Gastroesophageal sphincter (tissue), 4 donors: Measurements from ENCODE around the gene EPHA3. TPM values are rescaled to one million over a fixed set of nuclear protein-coding genes. Genes with fewer than 3 reads are reported as not detected.

Experiments
- ATAC-seq: fragments of 150-250 bp; one replicate; pipeline ENCODE4 v1.9.1; 2016; ENCODE audit warnings: mild to moderate bottlenecking, moderate library complexity
- H3K27ac ChIP-seq, 4 donors: fragments of 200-600 bp; sonication (generic) in 3 of 4; 1 replicate in 3 of 4; 2 replicates in 1 of 4; pipeline ENCODE4 v1.5.1; 2016 to 2019
- H3K27me3 ChIP-seq: fragments of 200-600 bp; sonication (generic); one replicate; pipeline ENCODE4 v1.5.1; 2019
- H3K36me3 ChIP-seq, 2 donors: fragments of 200-600 bp; sonication (generic); one replicate each; pipeline ENCODE4 v1.5.1; 2019; ENCODE audit warnings: control low read depth in 1 of 2
- H3K4me1 ChIP-seq, 3 donors: fragments of 200-600 bp; sonication (generic); 1 replicate in 2 of 3; 2 replicates in 1 of 3; pipeline ENCODE4 v1.5.1; 2016 to 2019; ENCODE audit warnings: control low read depth in 2 of 3
- H3K4me3 ChIP-seq, 2 donors: fragments of 200-600 bp; sonication (generic); one replicate each; pipeline ENCODE4 v1.5.1; 2019; ENCODE audit warnings: mild to moderate bottlenecking in 1 of 2, moderate library complexity in 1 of 2
- H3K9me3 ChIP-seq, 3 donors: fragments of 200-600 bp; sonication (generic); one replicate each; pipeline ENCODE4 v1.5.1; 2017 to 2019; ENCODE audit warnings: control low read depth in 2 of 3
- CTCF ChIP-seq, 4 experiments: fragments of 200-600 bp in 2 of 4; fragments of 450-650 bp in 2 of 4; sonication (generic) in 1 of 4; IDR thresholded peaks; one replicate each; pipeline ENCODE4 v1.5.1; 2017 to 2019; ENCODE audit warnings: antibody characterized with exemption in 4 of 4, mild to moderate bottlenecking in 2 of 4, moderate library complexity in 2 of 4
- EP300 ChIP-seq: sonication (generic); formaldehyde crosslinking; IDR thresholded peaks from one replicate; pipeline ENCODE4 v1.6.1; 2017; ENCODE audit warnings: antibody characterized with exemption, mild to moderate bottlenecking
- POLR2A ChIP-seq, 2 donors: fragments of 450-650 bp; IDR thresholded peaks; one replicate each; pipeline ENCODE4 v1.6.1; 2017; ENCODE audit warnings: antibody characterized with exemption in 2 of 2, mild to moderate bottlenecking in 2 of 2, moderate library complexity in 1 of 2
- POLR2AphosphoS5 ChIP-seq: sonication (generic); formaldehyde crosslinking; IDR thresholded peaks from one replicate; pipeline ENCODE4 v1.6.1; 2017; ENCODE audit warnings: antibody characterized with exemption
- WGBS, 2 donors: methylation state at CpG; one replicate each; pipeline ENCODE4 v1.1.5; 2018; ENCODE audit warnings: low coverage in 1 of 2; 5-methylcytosine and 5-hydroxymethylcytosine counted together
- total RNA-seq, 4 donors: library from RNA; depleted of rRNA; stranded (reverse); fragments of >200 nt; gene quantifications; one replicate each; pipeline ENCODE4 v1.1.0, GENCODE V29; 2016

EPHA3 gene
- total RNA-seq, 4 donors from 2014 or later = 9.3 to 20.4 (median 15.9) TPM

GRCh38 chr3:89067736-89068135, 39.7 kb upstream of the EPHA3 start:
- 62 to 69% methylated on average over 2 of the region's 2 CpGs for WGBS, 2 donors
- ATAC-seq = no peak
- H3K36me3 ChIP-seq = no peaks in the 10 kb centered on the region
- no peaks in the 10 kb centered on the region for H3K4me1 ChIP-seq
- H3K27me3 ChIP-seq = no peaks in the 10 kb centered on the region
- no peaks in the 10 kb centered on the region for H3K9me3 ChIP-seq
- H3K27ac ChIP-seq = no peak overlapping the region
- no peak overlapping the region for H3K4me3 ChIP-seq
- TF ChIP-seq POLR2A (IDR thresholded peaks at IDR 0.05) = no peak
- TF ChIP-seq EP300 = no peak
- TF ChIP-seq POLR2AphosphoS5 = no peak
- no peak for TF ChIP-seq CTCF (IDR thresholded peaks at IDR 0.05)

DNA sequence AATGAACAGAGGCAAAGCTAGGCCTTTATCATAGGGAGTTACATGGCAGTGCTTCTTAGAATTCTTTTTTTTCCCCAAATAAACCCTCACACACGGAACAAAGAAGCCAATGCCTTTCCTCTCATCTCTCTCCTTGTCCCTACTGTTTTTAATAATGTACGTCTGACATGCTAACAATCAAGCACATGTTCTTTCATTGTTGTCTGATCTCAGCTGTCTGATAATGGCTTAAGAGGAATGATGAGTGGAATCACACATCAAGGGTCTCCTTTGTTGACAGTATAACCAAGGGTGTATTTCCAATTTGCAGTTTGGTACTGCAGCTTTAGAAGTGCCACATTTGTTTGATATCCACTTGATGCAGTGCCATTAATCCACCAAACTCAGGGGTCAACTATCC, 34.8 kb upstream of the EPHA3 start:
- TF ChIP-seq EP300 (no peak), POLR2AphosphoS5 (no peak), POLR2A (IDR thresholded peaks at IDR 0.05) (no peak), CTCF (IDR thresholded peaks at IDR 0.05) (no peak)
- Histone ChIP-seq H3K27ac (no peak overlapping the region), H3K4me3 (no peak overlapping the region), H3K27me3 (no peaks in the 10 kb centered on the region), H3K36me3 (no peaks in the 10 kb centered on the region), H3K4me1 (no peaks in the 10 kb centered on the region), H3K9me3 (peaks cover 0 to 7% (median 0%) of the 10 kb centered on the region in 3 donors)
- 68 to 85% methylated on average over 2 of the region's 2 CpGs for WGBS, 2 donors
- ATAC-seq = no peak

GRCh38 chr3:89079944-89080343, 27.5 kb upstream of the EPHA3 start:
- Histone ChIP-seq H3K4me3 (no peak overlapping the region), H3K27ac (no peak overlapping the region), H3K9me3 (peaks cover 0 to 7% (median 0%) of the 10 kb centered on the region in 3 donors), H3K27me3 (no peaks in the 10 kb centered on the region), H3K4me1 (no peaks in the 10 kb centered on the region), H3K36me3 (no peaks in the 10 kb centered on the region)
- TF ChIP-seq POLR2A (IDR thresholded peaks at IDR 0.05) (no peak), EP300 (no peak), CTCF (IDR thresholded peaks at IDR 0.05) (no peak), POLR2AphosphoS5 (no peak)
- no peak for ATAC-seq
- WGBS, 2 donors = 50 to 67% methylated on average over 1 of the region's 1 CpG

GRCh38 chr3:89087851-89088250, 19.6 kb upstream of the EPHA3 start:
- WGBS, 2 donors = 83 to 91% methylated on average over 1 of the region's 1 CpG
- Histone ChIP-seq H3K36me3 (no peaks in the 10 kb centered on the region), H3K27ac (no peak overlapping the region), H3K4me3 (no peak overlapping the region), H3K9me3 (no peaks in the 10 kb centered on the region), H3K27me3 (no peaks in the 10 kb centered on the region), H3K4me1 (no peaks in the 10 kb centered on the region)
- ATAC-seq = no peak
- TF ChIP-seq POLR2A (IDR thresholded peaks at IDR 0.05) (no peak), POLR2AphosphoS5 (no peak), EP300 (no peak), CTCF (IDR thresholded peaks at IDR 0.05) (no peak)

- no peak overlapping the region for H3K4me3 ChIP-seq
- H3K27me3 ChIP-seq = no peaks in the 10 kb centered on the region
- H3K27ac ChIP-seq = no peak overlapping the region
- TF ChIP-seq CTCF (IDR thresholded peaks at IDR 0.05) = no peak
- no peak for TF ChIP-seq EP300
- no peak for TF ChIP-seq POLR2A (IDR thresholded peaks at IDR 0.05)
- TF ChIP-seq POLR2AphosphoS5 = no peak
- no peaks in the 10 kb centered on the region for H3K4me1 ChIP-seq
- no peaks in the 10 kb centered on the region for H3K36me3 ChIP-seq
- WGBS, 2 donors = 78 to 100% methylated on average over 2 to 3 of the region's 3 CpGs
- no peak for ATAC-seq
- no peaks in the 10 kb centered on the region for H3K9me3 ChIP-seq
These were observed 9.2 kb upstream of the EPHA3 start for GRCh38 chr3:89098173-89098572.
